Measurements from ENCODE around the gene RHOXF1. TPM values are rescaled to one million over a fixed set of nuclear protein-coding genes. Genes with fewer than 3 reads are reported as not detected.
A peak's percentile ranks its signal among the peaks of the same experiment; 100 is the strongest.
"Not testable (repeated sequence)": the region's sequence is repeated elsewhere in the genome, so short reads cannot be mapped to it uniquely, and the experiment has no call there.

Gene RHOXF1
- total and polyA plus RNA-seq, 10 donors = 0.15 to 1.6 (median 0.82) TPM; not detected in 5

- Histone ChIP-seq H3K9me3 (no peaks in the 10 kb centered on the region), H3K4me3 (no peak overlapping the region), H3K27me3 (replicated peaks in 1 of 7) (no peaks in the 10 kb centered on the region), H3K27ac (no peak overlapping the region), H3K36me3 (no peaks in the 10 kb centered on the region), H3K4me1 (no peaks in the 10 kb centered on the region)
- intact Hi-C loops (cut with DNase I; ENCODE audit: low total_unique reads) = no loop called here
- 45 to 60% (median 54%) methylated on average over 3 of the region's 3 CpGs for WGBS, 5 donors
- no peak for DNase-seq
- TF ChIP-seq POLR2AphosphoS5 (IDR thresholded peaks at IDR 0.05) (no peak), POLR2A (IDR thresholded peaks at IDR 0.05) (no peak), CTCF (IDR thresholded peaks at IDR 0.05 in 8 of 11, conservative IDR thresholded peaks at IDR 0.05 in 3 of 11) (no peak)
These were observed 21.1 kb upstream of the RHOXF1 start for GRCh38 chrX:120136840-120137239.

- Histone ChIP-seq H3K9me3 (no peaks in the 10 kb centered on the region), H3K27ac (no peak overlapping the region), H3K4me3 (no peak overlapping the region), H3K36me3 (no peaks in the 10 kb centered on the region), H3K27me3 (replicated peaks in 1 of 7) (no peaks in the 10 kb centered on the region), H3K4me1 (no peaks in the 10 kb centered on the region)
- DNase-seq = no peak
- no peak for TF ChIP-seq CTCF (IDR thresholded peaks at IDR 0.05 in 8 of 11, conservative IDR thresholded peaks at IDR 0.05 in 3 of 11)
- no peak for TF ChIP-seq POLR2A (IDR thresholded peaks at IDR 0.05)
- no peak for TF ChIP-seq POLR2AphosphoS5 (IDR thresholded peaks at IDR 0.05)
- WGBS, 5 donors = 66 to 91% (median 77%) methylated on average over 4 to 6 of the region's 6 CpGs
- intact Hi-C loops (cut with DNase I; ENCODE audit: low total_unique reads) = no loop called here
These were observed 20.4 kb upstream of the RHOXF1 start for GRCh38 chrX:120136128-120136527.

GRCh38 chrX:120128306-120128846, 12.7 kb upstream of the RHOXF1 start:
- H3K4me1 ChIP-seq; DNase-seq; H3K9me3 ChIP-seq; H3K36me3 ChIP-seq; H3K27ac ChIP-seq; H3K27me3 ChIP-seq (replicated peaks in 1 of 7); H3K4me3 ChIP-seq; intact Hi-C loops (cut with DNase I; ENCODE audit: low total_unique reads): not testable (repeated sequence)
- 65 to 99% (median 91%) methylated on average over 5 of the region's 5 CpGs for WGBS, 5 donors

GRCh38 chrX:120125444-120125843, 9.7 kb upstream of the RHOXF1 start:
- DNase-seq = no peak
- no peaks in the 10 kb centered on the region for H3K9me3 ChIP-seq
- no peaks in the 10 kb centered on the region for H3K27me3 ChIP-seq (replicated peaks in 1 of 7)
- no peaks in the 10 kb centered on the region for H3K4me1 ChIP-seq
- intact Hi-C loops (cut with DNase I; ENCODE audit: low total_unique reads) = no loop called here
- no peaks in the 10 kb centered on the region for H3K36me3 ChIP-seq
- no peak for TF ChIP-seq POLR2AphosphoS5 (IDR thresholded peaks at IDR 0.05)
- no peak for TF ChIP-seq POLR2A (IDR thresholded peaks at IDR 0.05)
- no peak for TF ChIP-seq CTCF (IDR thresholded peaks at IDR 0.05 in 8 of 11, conservative IDR thresholded peaks at IDR 0.05 in 3 of 11)
- peak overlapping the region; percentile 19 to 69 (median 38) for H3K27ac ChIP-seq
- 70 to 81% (median 77%) methylated on average over 3 of the region's 3 CpGs for WGBS, 5 donors
- H3K4me3 ChIP-seq = peak overlapping the region in 2 of 8 donors; percentile 1 to 55

GRCh38 chrX:120120223-120120622, 4.5 kb upstream of the RHOXF1 start:
- Histone ChIP-seq H3K36me3 (no peaks in the 10 kb centered on the region), H3K9me3 (no peaks in the 10 kb centered on the region), H3K27ac (no peak overlapping the region), H3K27me3 (replicated peaks in 1 of 7) (no peaks in the 10 kb centered on the region), H3K4me1 (no peaks in the 10 kb centered on the region), H3K4me3 (no peak overlapping the region)
- intact Hi-C loops (cut with DNase I; ENCODE audit: low total_unique reads) = no loop called here
- TF ChIP-seq CTCF (IDR thresholded peaks at IDR 0.05 in 8 of 11, conservative IDR thresholded peaks at IDR 0.05 in 3 of 11) (no peak), POLR2AphosphoS5 (IDR thresholded peaks at IDR 0.05) (no peak), POLR2A (IDR thresholded peaks at IDR 0.05) (no peak)
- no peak for DNase-seq
- WGBS, 5 donors = 85 to 97% (median 94%) methylated on average over 12 of the region's 12 CpGs
